VCaP (cell line): ENCODE measurements around the gene BAG1.

Source experiments
- H3K27ac ChIP-seq: fragments of 450-650 bp; 2 replicates; pipeline ENCODE4 v1.5.1; 2017
- CTCF ChIP-seq: fragments of 450-650 bp; conservative IDR thresholded peaks from 2 replicates; pipeline ENCODE4 v1.5.1; 2017; ENCODE audit warnings: mild to moderate bottlenecking, moderate library complexity

BAG1 gene

GRCh38 chr9:33254211-33254610, 10.3 kb downstream of the BAG1 start:
- TF ChIP-seq CTCF: no peak
- H3K27ac ChIP-seq: no peak overlapping the region

GRCh38 chr9:33250458-33250995, 14.0 kb downstream of the BAG1 start:
- TF ChIP-seq CTCF: no peak
- H3K27ac ChIP-seq: no peak overlapping the region

- H3K27ac ChIP-seq: no peak overlapping the region
- no peak for TF ChIP-seq CTCF
Observed at GRCh38 chr9:33249983-33250382, 14.5 kb downstream of the BAG1 start.

- TF ChIP-seq CTCF: no peak
- no peak overlapping the region for H3K27ac ChIP-seq
Observed at GRCh38 chr9:33249087-33249658, 15.3 kb downstream of the BAG1 start.

DNA sequence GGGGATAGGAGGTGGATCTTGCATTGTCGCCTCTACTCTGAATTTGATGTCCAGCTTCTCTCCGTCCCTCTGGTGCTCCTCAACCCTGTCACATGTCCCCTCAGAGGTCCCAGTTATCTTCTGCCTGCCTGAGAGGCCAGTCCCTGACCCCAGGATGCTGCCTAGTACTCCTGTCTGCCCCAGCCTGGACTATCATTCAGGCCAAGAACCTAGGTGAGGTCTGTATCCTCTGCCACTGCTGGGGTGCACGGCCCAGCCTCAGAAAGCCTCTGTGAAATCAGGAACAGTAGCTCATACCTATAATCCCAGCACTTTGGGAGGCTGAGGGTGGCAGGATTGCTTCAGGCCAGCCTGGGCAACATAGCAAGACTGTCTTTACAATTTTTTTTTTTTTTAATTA, 15.9 kb downstream of the BAG1 start:
- H3K27ac ChIP-seq: no peak overlapping the region
- TF ChIP-seq CTCF: no peak

DNA sequence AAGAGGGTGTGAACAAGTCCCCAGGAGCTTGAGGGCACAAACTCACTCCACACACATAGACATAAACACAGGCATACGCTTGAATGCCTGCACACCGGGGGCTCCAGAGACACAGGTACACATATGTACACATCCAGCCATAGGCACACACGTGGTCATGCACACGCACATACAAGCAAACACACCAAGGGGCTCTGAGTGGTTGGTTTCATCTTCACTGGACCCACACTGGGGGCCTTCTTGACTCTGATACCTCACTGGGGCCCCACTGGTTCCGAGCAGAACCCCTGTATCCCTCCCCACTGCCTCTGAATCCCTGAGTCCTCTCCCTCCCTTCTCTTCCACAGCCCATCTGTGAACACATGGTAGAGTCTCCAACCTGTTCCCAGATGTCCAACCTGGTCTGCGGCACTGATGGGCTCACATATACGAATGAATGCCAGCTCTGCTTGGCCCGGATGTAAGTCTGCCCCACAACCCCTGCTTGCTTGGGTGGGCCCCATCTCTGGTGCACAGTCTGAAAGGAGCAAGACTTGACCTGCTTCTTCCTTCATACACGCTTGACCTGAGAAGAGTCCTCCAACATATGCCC, 18.1 kb downstream of the BAG1 start:
- TF ChIP-seq CTCF: no peak
- H3K27ac ChIP-seq: no peak overlapping the region

GRCh38 chr9:33245341-33245740, 19.2 kb downstream of the BAG1 start:
- no peak for TF ChIP-seq CTCF
- no peak overlapping the region for H3K27ac ChIP-seq
